Activated T-cell treated with anti-CD3 and anti-CD28 coated beads, Interleukin-2, amount 50 U/mL, for 48 hours (primary cell): Measurements from ENCODE around the gene CNTROB.
"Not testable (repeated sequence)": the region's sequence is repeated elsewhere in the genome, so short reads cannot be mapped to it uniquely, and the experiment has no call there.

Source experiments
- DNase-seq, 2 experiments: peaks; one replicate each; pipeline ENCODE4 v3.0.0-alpha.2; 2020

Gene CNTROB

GRCh38 chr17:7947651-7948050, 15.6 kb downstream of the CNTROB start:
- no peak for DNase-seq

- no peak for DNase-seq
Measured at GRCh38 chr17:7950578-7950977, 18.6 kb downstream of the CNTROB start.

- peak; percentile 51 to 57 for DNase-seq
Measured at GRCh38 chr17:7951143-7951792, 19.3 kb downstream of the CNTROB start.

- not testable (repeated sequence) for DNase-seq
Measured at GRCh38 chr17:7953266-7953665, 21.3 kb downstream of the CNTROB start.

GRCh38 chr17:7955414-7956227, 23.6 kb downstream of the CNTROB start:
- no peak for DNase-seq

GRCh38 chr17:7956228-7956965, 24.4 kb downstream of the CNTROB start:
- no peak for DNase-seq

GRCh38 chr17:7959503-7960253, 27.7 kb downstream of the CNTROB start:
- DNase-seq, result no peak

- no peak for DNase-seq
Measured at GRCh38 chr17:7961421-7961820, 29.4 kb downstream of the CNTROB start.

- no peak for DNase-seq
Measured at GRCh38 chr17:7967751-7968150, 35.7 kb downstream of the CNTROB start.

- no peak for DNase-seq
Measured at GRCh38 chr17:7969433-7969832, 37.4 kb downstream of the CNTROB start.

GRCh38 chr17:7971651-7972050, 39.6 kb downstream of the CNTROB start:
- no peak for DNase-seq

GRCh38 chr17:7972131-7972785, 40.3 kb downstream of the CNTROB start:
- DNase-seq, result no peak

GRCh38 chr17:7974638-7975131, 42.7 kb downstream of the CNTROB start:
- no peak for DNase-seq

GRCh38 chr17:7977039-7977438, 45.0 kb downstream of the CNTROB start:
- DNase-seq, result no peak

GRCh38 chr17:7977805-7978204, 45.8 kb downstream of the CNTROB start:
- DNase-seq, result no peak

- DNase-seq, result no peak
Measured at GRCh38 chr17:7982173-7982572, 50.2 kb downstream of the CNTROB start.

- no peak for DNase-seq
Measured at GRCh38 chr17:7982666-7983065, 50.7 kb downstream of the CNTROB start.

GRCh38 chr17:7984904-7985303, 52.9 kb downstream of the CNTROB start:
- no peak for DNase-seq

- DNase-seq, result no peak
Measured at GRCh38 chr17:7987112-7987893, 55.3 kb downstream of the CNTROB start.

GRCh38 chr17:7988750-7989178, 56.8 kb downstream of the CNTROB start:
- no peak for DNase-seq
